ENCODE measurements around the gene DNAJC5G. TPM values are rescaled to one million over a fixed set of nuclear protein-coding genes. Genes with fewer than 3 reads are reported as not detected.

DNAJC5G gene
- total and polyA plus RNA-seq, 2 of the 13 experiments (the other 11 are each of a cell fraction or from before 2014, with no cell fraction given): 0.05 TPM; not detected in 1

- no peak for TF ChIP-seq THAP9 (CRISPR knock-in tag; IDR thresholded peaks at IDR 0.05; ENCODE audit: borderline replicate concordance)
- TF ChIP-seq TAF15 (IDR thresholded peaks at IDR 0.05; ENCODE audit: low read depth, low read length, poor library complexity, severe bottlenecking): no peak
- no peak for TF ChIP-seq MAZ (IDR thresholded peaks at IDR 0.05; ENCODE audit: borderline replicate concordance, low read depth, low read length)
- TF ChIP-seq MAZ (CRISPR knock-in tag; IDR thresholded peaks at IDR 0.05; ENCODE audit: low read depth): no peak
- no peak for TF ChIP-seq ETV5 (CRISPR knock-in tag; IDR thresholded peaks at IDR 0.05; ENCODE audit: borderline replicate concordance)
These were observed 5.1 kb upstream of the DNAJC5G start (continued) for GRCh38 chr2:27270131-27270530.

- WGBS (ENCODE audit: low lambda C conversion rate): 13% methylated on average over 2 of the region's 2 CpGs
- TF ChIP-seq ATRX (CRISPR knock-in tag; IDR thresholded peaks at IDR 0.05; ENCODE audit: borderline replicate concordance): no peak
- no peak overlapping the region for H3K9ac ChIP-seq (ENCODE audit: insufficient read depth, low read depth, low read length)
- no peaks in the 10 kb centered on the region for H3K79me2 ChIP-seq (ENCODE audit: insufficient read depth, low read length)
- intact Hi-C loops (cut with micrococcal nuclease; ENCODE audit: unreplicated experiment) (no loop called here), in situ Hi-C loops (cut with HindIII; ENCODE audit: extremely low pct_ligation_motif_present, low pct_unique_long_range_greater_than_20kb) (no loop called here)
- no peaks in the 10 kb centered on the region for H3K9me3 ChIP-seq (ENCODE audit: low read length)
- BruUV-seq (replicated peaks): no TSS peak
- H3K27ac ChIP-seq (ENCODE audit: extremely low read length, insufficient read depth, low read length): no peak overlapping the region
- peaks cover 12% of the 10 kb centered on the region; the same call in 1 of the 2 replicates for H3K4me1 ChIP-seq (ENCODE audit: insufficient read depth, low read length)
- ChIA-PET POLR2A (interaction anchor here (1.2 kb wide), 1 partner anchor 22 kb away, joined by 3 read pairs; no protein-coding TSS in a partner anchor), CTCF (ENCODE audit: low intra/inter-chr PET ratio, low total read pairs) (no interaction called here)
- FAIRE-seq (no peak), ATAC-seq (no peak), DNase-seq (ENCODE audit: low spot score) (no peak)
- no peak overlapping the region for H2AFZ ChIP-seq (ENCODE audit: low read length)
- no peak overlapping the region for H3K4me3 ChIP-seq (replicated peaks in 1 of 3; ENCODE audit: insufficient read depth in 1 of 3, low read depth in 2 of 3, low read length in 3 of 3)
- no peaks in the 10 kb centered on the region for H4K20me1 ChIP-seq (ENCODE audit: insufficient read depth, low read length)
- H3K36me3 ChIP-seq (replicated peaks in 1 of 2; ENCODE audit: control insufficient read depth in 1 of 2, insufficient read depth in 2 of 2, low read length in 2 of 2): no peaks in the 10 kb centered on the region
- no peak overlapping the region for H3K4me2 ChIP-seq (ENCODE audit: low read depth, low read length)
- H3K27me3 ChIP-seq (ENCODE audit: control insufficient read depth in 1 of 2, insufficient read depth in 2 of 2, low read length in 2 of 2): peaks cover 7 to 69% of the 10 kb centered on the region in 2 experiments
These were observed 4.6 kb upstream of the DNAJC5G start for GRCh38 chr2:27270670-27271069.
